PC-9 (cell line): ENCODE measurements around the gene SMOC2. TPM values are rescaled to one million over a fixed set of nuclear protein-coding genes. Genes with fewer than 3 reads are reported as not detected.

Experiments used
- BruUV-seq: library from RNA; stranded (reverse); fragments of 400-500 nt; replicated peaks from 2 replicates; lab custom pipeline; 2021; lab: Mats Ljungman, UMichigan
- CTCF ChIA-PET: fragments of 300-600 bp; sonication (Branson Sonifier 250); formaldehyde crosslinking; loops from one replicate; lab custom pipeline; 2022; ENCODE audit warnings: antibody characterized with exemption; lab: Charles Lee
- POLR2A ChIA-PET: fragments of 300-600 bp; sonication (Branson Sonifier 250); formaldehyde crosslinking; loops from one replicate; lab custom pipeline; 2022; ENCODE audit warnings: antibody characterized with exemption; ENCODE audit not compliant: unreplicated experiment; lab: Charles Lee
- DNase-seq, 2 experiments: peaks; one replicate each; pipeline versions ENCODE4 v3.0.0 to v3.0.0-alpha.2; 2015 to 2022; ENCODE audit warnings: mixed read lengths in 1 of 2
- H2AFZ ChIP-seq: fragments of 200-600 bp; sonication (generic); 2 replicates; pipeline ENCODE4 v1.8.1; 2017; ENCODE audit warnings: antibody characterized with exemption
- H3F3A ChIP-seq: fragments of 200-600 bp; sonication (generic); 2 replicates; pipeline ENCODE4 v1.8.1; 2017; ENCODE audit warnings: antibody characterized with exemption, mild to moderate bottlenecking, low read depth; ENCODE audit not compliant: insufficient read depth
- H3K27ac ChIP-seq: fragments of 200-600 bp; sonication (generic); 2 replicates; pipeline ENCODE4 v1.6.1; 2016; ENCODE audit warnings: mixed run types
- H3K27me3 ChIP-seq: fragments of 200-600 bp; sonication (generic); 2 replicates; pipeline ENCODE4 v1.6.1; 2016; ENCODE audit warnings: low read depth, mixed run types; ENCODE audit not compliant: insufficient read depth
- H3K36me3 ChIP-seq: fragments of 200-600 bp; sonication (generic); 2 replicates; pipeline ENCODE4 v1.6.1; 2016; ENCODE audit warnings: low read depth, mixed run types
- H3K4me1 ChIP-seq: fragments of 200-600 bp; sonication (generic); replicated peaks from 2 replicates; pipeline ENCODE4 v1.6.1; 2016; ENCODE audit warnings: mixed run types; ENCODE audit not compliant: insufficient read depth
- H3K4me2 ChIP-seq: fragments of 200-600 bp; sonication (generic); 2 replicates; pipeline ENCODE4 v1.6.1; 2017; ENCODE audit warnings: mixed run types
- H3K4me3 ChIP-seq: fragments of 200-600 bp; sonication (generic); 2 replicates; pipeline ENCODE4 v1.6.1; 2016; ENCODE audit warnings: mixed run types
- H3K79me2 ChIP-seq: fragments of 200-600 bp; sonication (generic); 2 replicates; pipeline ENCODE4 v1.6.1; 2017; ENCODE audit warnings: low read depth, mixed run types
- H3K9me2 ChIP-seq: fragments of 200-600 bp; sonication (generic); 2 replicates; pipeline ENCODE4 v1.8.1; 2017; ENCODE audit warnings: mild to moderate bottlenecking; ENCODE audit not compliant: insufficient read depth
- H3K9me3 ChIP-seq: fragments of 200-600 bp; sonication (generic); 2 replicates; pipeline ENCODE4 v1.8.1; 2016; ENCODE audit warnings: low read depth; ENCODE audit not compliant: insufficient read depth
- H4K20me1 ChIP-seq: fragments of 200-600 bp; sonication (generic); 2 replicates; pipeline ENCODE4 v1.8.1; 2017; ENCODE audit not compliant: insufficient read depth
- EZH2 ChIP-seq: fragments of 200-600 bp; sonication (generic); IDR thresholded peaks from 2 replicates; pipeline ENCODE4 v1.8.0; 2017; ENCODE audit warnings: antibody characterized with exemption, low read depth
- intact Hi-C: fragments of 100-400 bp; cut with micrococcal nuclease; formaldehyde crosslinking; loops from one replicate; pipeline ENCODE4 v1.10.0; 2022; ENCODE audit not compliant: unreplicated experiment
- total RNA-seq: library from RNA; stranded (reverse); gene quantifications from 2 replicates; pipeline ENCODE4 v1.2.3, GENCODE V29; 2021
- TF ChIP-seq, protein P1 (sequence below): fragments of 200-600 bp; sonication (generic); conservative IDR thresholded peaks from 2 replicates; pipeline ENCODE4 v1.6.1; 2017; ENCODE audit warnings: mixed run types, antibody characterized with exemption, mild to moderate bottlenecking, moderate library complexity

The SMOC2 gene
- total RNA-seq, 1 experiment from 2014 or later = not detected

DNA sequence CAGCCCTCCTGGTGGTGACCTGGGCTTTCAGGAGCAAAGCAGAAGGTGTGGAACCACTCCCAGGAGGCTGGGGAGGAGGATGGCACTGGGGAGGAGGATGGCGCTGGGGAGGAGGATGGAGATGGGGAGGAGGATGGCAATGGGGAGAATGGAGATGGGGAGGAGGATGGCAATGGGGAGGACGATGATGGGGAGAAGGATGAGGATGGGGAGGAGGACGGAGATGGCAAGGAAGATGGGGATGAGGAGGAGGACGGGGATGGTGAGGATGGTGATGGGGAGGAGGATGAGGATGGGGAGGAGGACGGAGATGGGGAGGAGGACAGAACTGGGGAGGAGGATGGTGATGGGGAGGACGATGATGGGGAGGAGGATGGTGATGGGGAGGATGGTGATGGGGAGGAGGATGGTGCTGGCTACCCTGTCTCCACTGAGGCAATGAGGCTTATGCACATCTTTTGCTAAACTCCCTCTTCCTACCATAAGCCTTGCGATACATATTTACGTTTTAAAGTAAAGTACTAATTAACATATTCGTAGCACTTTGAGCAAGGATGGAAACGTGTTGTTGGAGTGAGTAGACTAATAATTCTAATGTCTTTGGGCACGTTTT, 7.4 kb downstream of the SMOC2 start:
- BruUV-seq = no TSS peak
- no peak for TF ChIP-seq EZH2
- TF ChIP-seq, protein P1, sequence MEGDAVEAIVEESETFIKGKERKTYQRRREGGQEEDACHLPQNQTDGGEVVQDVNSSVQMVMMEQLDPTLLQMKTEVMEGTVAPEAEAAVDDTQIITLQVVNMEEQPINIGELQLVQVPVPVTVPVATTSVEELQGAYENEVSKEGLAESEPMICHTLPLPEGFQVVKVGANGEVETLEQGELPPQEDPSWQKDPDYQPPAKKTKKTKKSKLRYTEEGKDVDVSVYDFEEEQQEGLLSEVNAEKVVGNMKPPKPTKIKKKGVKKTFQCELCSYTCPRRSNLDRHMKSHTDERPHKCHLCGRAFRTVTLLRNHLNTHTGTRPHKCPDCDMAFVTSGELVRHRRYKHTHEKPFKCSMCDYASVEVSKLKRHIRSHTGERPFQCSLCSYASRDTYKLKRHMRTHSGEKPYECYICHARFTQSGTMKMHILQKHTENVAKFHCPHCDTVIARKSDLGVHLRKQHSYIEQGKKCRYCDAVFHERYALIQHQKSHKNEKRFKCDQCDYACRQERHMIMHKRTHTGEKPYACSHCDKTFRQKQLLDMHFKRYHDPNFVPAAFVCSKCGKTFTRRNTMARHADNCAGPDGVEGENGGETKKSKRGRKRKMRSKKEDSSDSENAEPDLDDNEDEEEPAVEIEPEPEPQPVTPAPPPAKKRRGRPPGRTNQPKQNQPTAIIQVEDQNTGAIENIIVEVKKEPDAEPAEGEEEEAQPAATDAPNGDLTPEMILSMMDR = no peak
- peaks cover 98% of the 10 kb centered on the region for H3K27me3 ChIP-seq
- H3K4me3 ChIP-seq = no peak overlapping the region
- H3K4me2 ChIP-seq = no peak overlapping the region
- H2AFZ ChIP-seq = no peak overlapping the region
- no peaks in the 10 kb centered on the region for H3F3A ChIP-seq
- H3K9me3 ChIP-seq = no peaks in the 10 kb centered on the region
- no peaks in the 10 kb centered on the region for H3K36me3 ChIP-seq
- CTCF ChIA-PET = no interaction called here
- POLR2A ChIA-PET = no interaction called here
- DNase-seq = no peak
- H3K79me2 ChIP-seq = no peaks in the 10 kb centered on the region
- H4K20me1 ChIP-seq = no peaks in the 10 kb centered on the region
- intact Hi-C loops = no loop called here
- H3K4me1 ChIP-seq = no peaks in the 10 kb centered on the region
- no peaks in the 10 kb centered on the region for H3K9me2 ChIP-seq
- no peak overlapping the region for H3K27ac ChIP-seq

- intact Hi-C loops = no loop called here
- Histone ChIP-seq H3K9me2 (no peaks in the 10 kb centered on the region), H3K4me1 (no peaks in the 10 kb centered on the region), H2AFZ (no peak overlapping the region), H3K79me2 (no peaks in the 10 kb centered on the region), H3K4me3 (no peak overlapping the region), H3K4me2 (no peak overlapping the region), H3K27me3 (peaks cover 98% of the 10 kb centered on the region), H3K36me3 (no peaks in the 10 kb centered on the region), H3K9me3 (no peaks in the 10 kb centered on the region), H3F3A (no peaks in the 10 kb centered on the region), H3K27ac (no peak overlapping the region), H4K20me1 (no peaks in the 10 kb centered on the region)
- no TSS peak for BruUV-seq
- TF ChIP-seq, protein P1 = no peak
- TF ChIP-seq EZH2 = no peak
- ChIA-PET POLR2A (no interaction called here), CTCF (no interaction called here)
- no peak for DNase-seq
Measured at GRCh38 chr6:168450917-168451316, 9.9 kb downstream of the SMOC2 start.

DNA sequence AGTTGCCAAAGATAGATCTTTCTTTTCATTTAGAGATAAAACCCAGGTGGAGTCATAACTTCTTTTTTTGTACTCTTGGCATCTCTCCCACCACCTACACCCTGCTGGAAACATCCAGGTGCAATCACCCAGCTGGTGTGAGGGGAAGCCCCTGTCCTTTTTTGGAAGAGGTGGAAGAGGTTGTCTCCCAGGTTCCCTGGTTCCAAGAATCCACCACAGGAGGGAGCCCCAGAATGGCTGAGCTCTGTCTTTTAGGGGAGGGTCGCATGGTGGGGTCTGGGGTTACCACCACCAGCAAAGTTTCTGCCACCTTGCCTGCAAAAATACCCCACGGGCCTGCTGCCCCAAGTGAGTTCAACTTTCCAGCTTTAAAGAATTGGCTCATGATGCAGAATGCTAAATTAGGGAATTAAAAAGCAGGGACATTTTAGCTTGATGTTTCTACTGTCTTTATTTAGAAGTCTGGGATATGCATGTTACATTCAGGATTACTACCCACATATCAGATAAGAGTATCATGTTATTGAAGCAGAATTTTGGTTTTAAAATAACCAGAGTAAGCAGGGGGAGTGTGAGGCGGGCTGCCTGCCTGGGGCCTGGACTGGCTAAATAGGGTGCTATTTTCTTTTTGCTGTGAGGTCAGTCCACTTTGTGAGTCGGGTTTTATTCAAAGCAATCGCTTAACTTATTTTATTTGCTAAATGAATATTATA, 11.0 kb downstream of the SMOC2 start:
- intact Hi-C loops = no loop called here
- Histone ChIP-seq H3F3A (no peaks in the 10 kb centered on the region), H3K4me3 (no peak overlapping the region), H3K36me3 (no peaks in the 10 kb centered on the region), H3K9me3 (no peaks in the 10 kb centered on the region), H2AFZ (no peak overlapping the region), H3K4me1 (no peaks in the 10 kb centered on the region), H3K9me2 (no peaks in the 10 kb centered on the region), H4K20me1 (no peaks in the 10 kb centered on the region), H3K79me2 (no peaks in the 10 kb centered on the region), H3K27me3 (peaks cover 97% of the 10 kb centered on the region), H3K27ac (no peak overlapping the region), H3K4me2 (no peak overlapping the region)
- no peak for DNase-seq
- ChIA-PET CTCF (no interaction called here), POLR2A (no interaction called here)
- TF ChIP-seq, protein P1 = peak; percentile 31; the same call in 1 of the 2 replicates
- TF ChIP-seq EZH2 = no peak
- no TSS peak for BruUV-seq
